ENCODE data around the gene RPL32. TPM values are rescaled to one million over a fixed set of nuclear protein-coding genes. Genes with fewer than 3 reads are reported as not detected.

Gene RPL32
- total RNA-seq, 1 experiment from 2014 or later = 1,853 TPM

GRCh38 chr3:12793701-12794100 lies 47.7 kb downstream of the RPL32 start:
- H3K9me2 ChIP-seq (ENCODE audit: insufficient read depth) = no peaks in the 10 kb centered on the region
- RAD21 ChIA-PET (ENCODE audit: low non-redundant PET in 1 of 2, low total read pairs in 2 of 2, uncharacterized antibody in 2 of 2, unreplicated experiment in 2 of 2) = no interaction called here
- no TSS peak for BruUV-seq (replicated peaks)
- H3K9ac ChIP-seq (ENCODE audit: low read length) = no peak overlapping the region
- CTCF ChIA-PET = no interaction called here
- DNase-seq (ENCODE audit: low read depth, low spot score) = no peak
- no peaks in the 10 kb centered on the region for H3K79me2 ChIP-seq (ENCODE audit: insufficient read depth, low read length)
- H3K4me1 ChIP-seq (ENCODE audit: control insufficient read depth in 1 of 2, insufficient read depth in 2 of 2, low read length in 2 of 2) = no peaks in the 10 kb centered on the region
- H3K27ac ChIP-seq (ENCODE audit: low read depth, low read length) = no peak overlapping the region
- no peaks in the 10 kb centered on the region for H3K9me3 ChIP-seq (ENCODE audit: control insufficient read depth in 1 of 2, insufficient read depth in 1 of 2, low read depth in 1 of 2, low read length in 2 of 2)
- TF ChIP-seq, protein P1, sequence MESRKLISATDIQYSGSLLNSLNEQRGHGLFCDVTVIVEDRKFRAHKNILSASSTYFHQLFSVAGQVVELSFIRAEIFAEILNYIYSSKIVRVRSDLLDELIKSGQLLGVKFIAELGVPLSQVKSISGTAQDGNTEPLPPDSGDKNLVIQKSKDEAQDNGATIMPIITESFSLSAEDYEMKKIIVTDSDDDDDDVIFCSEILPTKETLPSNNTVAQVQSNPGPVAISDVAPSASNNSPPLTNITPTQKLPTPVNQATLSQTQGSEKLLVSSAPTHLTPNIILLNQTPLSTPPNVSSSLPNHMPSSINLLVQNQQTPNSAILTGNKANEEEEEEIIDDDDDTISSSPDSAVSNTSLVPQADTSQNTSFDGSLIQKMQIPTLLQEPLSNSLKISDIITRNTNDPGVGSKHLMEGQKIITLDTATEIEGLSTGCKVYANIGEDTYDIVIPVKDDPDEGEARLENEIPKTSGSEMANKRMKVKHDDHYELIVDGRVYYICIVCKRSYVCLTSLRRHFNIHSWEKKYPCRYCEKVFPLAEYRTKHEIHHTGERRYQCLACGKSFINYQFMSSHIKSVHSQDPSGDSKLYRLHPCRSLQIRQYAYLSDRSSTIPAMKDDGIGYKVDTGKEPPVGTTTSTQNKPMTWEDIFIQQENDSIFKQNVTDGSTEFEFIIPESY (IDR thresholded peaks at IDR 0.05; ENCODE audit: extremely low read depth, insufficient replicate concordance, low read length) = no peak
- H2AFZ ChIP-seq (ENCODE audit: low read depth, low read length, poor library complexity, severe bottlenecking) = no peak overlapping the region
- H4K20me1 ChIP-seq (ENCODE audit: insufficient read depth) = no peaks in the 10 kb centered on the region
- no peaks in the 10 kb centered on the region for H3K27me3 ChIP-seq (ENCODE audit: insufficient read depth, low read length)
- POLR2A ChIA-PET = no interaction called here
- no peaks in the 10 kb centered on the region for H3K36me3 ChIP-seq (ENCODE audit: control insufficient read depth in 1 of 2, insufficient read depth in 2 of 2, low read length in 2 of 2)
- intact Hi-C loops (cut with micrococcal nuclease) = no loop called here
- H3K4me2 ChIP-seq (ENCODE audit: low read length) = no peak overlapping the region
- no peak for ATAC-seq
- no peak overlapping the region for H3K4me3 ChIP-seq (replicated peaks in 1 of 2; ENCODE audit: low read depth in 1 of 2, low read length in 2 of 2)

DNA sequence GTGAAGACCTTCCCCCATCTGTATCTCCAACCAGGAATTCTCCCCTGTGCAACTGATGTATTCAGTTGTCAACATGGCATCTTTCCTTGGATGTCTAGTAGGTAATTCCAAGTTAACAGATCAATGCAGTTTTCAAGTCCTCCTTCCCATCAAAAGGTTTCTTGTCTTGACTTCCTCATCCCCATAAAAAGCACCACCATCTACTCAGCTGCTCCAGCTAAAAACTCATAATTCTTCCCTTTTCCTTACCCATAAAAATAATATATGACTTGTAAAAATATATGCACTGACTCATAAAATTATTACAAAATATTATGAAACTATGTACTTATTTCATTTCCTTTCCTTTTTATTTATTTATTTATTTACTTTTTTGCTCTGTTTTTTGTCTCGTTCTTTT lies 49.9 kb downstream of the RPL32 start:
- ChIA-PET RAD21 (ENCODE audit: low non-redundant PET in 1 of 2, low total read pairs in 2 of 2, uncharacterized antibody in 2 of 2, unreplicated experiment in 2 of 2) (no interaction called here), CTCF (interaction anchor here (0.8 kb wide), 1 partner anchor 16 kb away, joined by 3 read pairs; no protein-coding TSS in a partner anchor), POLR2A (no interaction called here)
- Histone ChIP-seq H3K4me3 (replicated peaks in 1 of 2; ENCODE audit: low read depth in 1 of 2, low read length in 2 of 2) (no peak overlapping the region), H3K9me2 (ENCODE audit: insufficient read depth) (no peaks in the 10 kb centered on the region), H4K20me1 (ENCODE audit: insufficient read depth) (no peaks in the 10 kb centered on the region), H3K79me2 (ENCODE audit: insufficient read depth, low read length) (no peaks in the 10 kb centered on the region), H3K4me2 (ENCODE audit: low read length) (no peak overlapping the region), H3K36me3 (ENCODE audit: control insufficient read depth in 1 of 2, insufficient read depth in 2 of 2, low read length in 2 of 2) (no peaks in the 10 kb centered on the region), H3K27ac (ENCODE audit: low read depth, low read length) (no peak overlapping the region), H3K27me3 (ENCODE audit: insufficient read depth, low read length) (no peaks in the 10 kb centered on the region), H3K4me1 (ENCODE audit: control insufficient read depth in 1 of 2, insufficient read depth in 2 of 2, low read length in 2 of 2) (no peaks in the 10 kb centered on the region), H3K9ac (ENCODE audit: low read length) (no peak overlapping the region), H3K9me3 (ENCODE audit: control insufficient read depth in 1 of 2, insufficient read depth in 1 of 2, low read depth in 1 of 2, low read length in 2 of 2) (no peaks in the 10 kb centered on the region), H2AFZ (ENCODE audit: low read depth, low read length, poor library complexity, severe bottlenecking) (no peak overlapping the region)
- ATAC-seq (no peak), DNase-seq (ENCODE audit: low read depth, low spot score) (no peak)
- intact Hi-C loops (cut with micrococcal nuclease) = no loop called here
- no TSS peak for BruUV-seq (replicated peaks)
- no peak for TF ChIP-seq EZH2phosphoT487 (IDR thresholded peaks at IDR 0.05; ENCODE audit: borderline replicate concordance)
- TF ChIP-seq CBX3 (IDR thresholded peaks at IDR 0.05; ENCODE audit: low read depth) = no peak
- no peak for TF ChIP-seq FOSL1 (IDR thresholded peaks at IDR 0.05; ENCODE audit: low read depth)
- TF ChIP-seq EZH2 (IDR thresholded peaks at IDR 0.05) = no peak
- no peak for TF ChIP-seq TCF7L2 (IDR thresholded peaks at IDR 0.05; ENCODE audit: borderline replicate concordance, extremely low read depth, insufficient read depth, insufficient read length)
- TF ChIP-seq, protein P2, sequence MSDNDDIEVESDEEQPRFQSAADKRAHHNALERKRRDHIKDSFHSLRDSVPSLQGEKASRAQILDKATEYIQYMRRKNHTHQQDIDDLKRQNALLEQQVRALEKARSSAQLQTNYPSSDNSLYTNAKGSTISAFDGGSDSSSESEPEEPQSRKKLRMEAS (IDR thresholded peaks at IDR 0.05) = no peak
- TF ChIP-seq POLR2AphosphoS5 (IDR thresholded peaks at IDR 0.05; ENCODE audit: low read depth, low read length) = no peak
- no peak for TF ChIP-seq SRF (IDR thresholded peaks at IDR 0.05; ENCODE audit: low read depth)
- no peak for TF ChIP-seq JUND (IDR thresholded peaks at IDR 0.05)
- TF ChIP-seq ZNF274 (IDR thresholded peaks at IDR 0.05; ENCODE audit: low read depth, low read length) = no peak
- no peak for TF ChIP-seq CEBPB (IDR thresholded peaks at IDR 0.05; ENCODE audit: low read depth)
- TF ChIP-seq RAD21 (IDR thresholded peaks at IDR 0.05; ENCODE audit: low read depth) = no peak
- no peak for TF ChIP-seq REST (IDR thresholded peaks at IDR 0.05; ENCODE audit: low read depth)
- TF ChIP-seq SP1 (IDR thresholded peaks at IDR 0.05; ENCODE audit: low read depth) = no peak
